GM18858 (cell line): ENCODE results near the gene NLRP9.

Experiments used
- ATAC-seq: cut with Tn5 transposase; IDR thresholded peaks from one replicate; pipeline ENCODE4 v1.9.1; 2021; ENCODE audit not compliant: unreplicated experiment

The NLRP9 gene

DNA sequence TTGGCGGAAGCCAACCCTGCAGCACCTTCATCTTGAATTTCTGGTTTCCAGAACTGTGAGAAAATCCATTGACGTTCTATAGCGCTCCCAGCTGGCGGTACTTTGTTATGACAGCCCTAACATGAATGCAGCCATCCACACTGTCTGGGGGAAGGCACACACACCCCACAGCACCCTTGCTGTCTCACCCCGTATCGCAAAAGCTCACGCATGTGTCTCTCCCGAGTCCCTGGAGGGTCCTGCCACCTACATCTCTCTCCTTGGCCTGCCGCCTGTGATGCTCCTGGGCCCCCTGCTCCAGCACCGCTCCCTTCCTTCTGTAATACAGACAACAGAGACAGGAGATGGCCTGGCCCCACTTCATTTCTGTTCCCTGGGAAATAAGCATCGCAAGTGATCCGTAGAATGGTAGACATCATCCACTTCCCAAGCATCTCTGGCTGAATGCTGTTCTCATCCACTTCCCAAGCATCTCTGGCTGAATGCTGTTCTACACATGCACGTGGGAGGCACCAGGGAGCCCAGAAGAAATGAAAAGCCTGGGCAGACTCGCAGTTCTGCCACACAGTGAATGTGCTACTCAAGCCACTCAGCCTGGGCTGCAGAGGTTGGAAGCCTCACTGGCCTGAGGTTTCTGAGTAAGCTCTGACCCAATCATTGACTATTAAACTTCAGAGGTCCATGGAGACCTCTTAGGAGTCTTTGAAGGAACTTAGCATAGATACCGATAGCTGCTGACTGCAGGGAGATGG is 33.5 kb downstream of the NLRP9 start:
- ATAC-seq: no peak

DNA sequence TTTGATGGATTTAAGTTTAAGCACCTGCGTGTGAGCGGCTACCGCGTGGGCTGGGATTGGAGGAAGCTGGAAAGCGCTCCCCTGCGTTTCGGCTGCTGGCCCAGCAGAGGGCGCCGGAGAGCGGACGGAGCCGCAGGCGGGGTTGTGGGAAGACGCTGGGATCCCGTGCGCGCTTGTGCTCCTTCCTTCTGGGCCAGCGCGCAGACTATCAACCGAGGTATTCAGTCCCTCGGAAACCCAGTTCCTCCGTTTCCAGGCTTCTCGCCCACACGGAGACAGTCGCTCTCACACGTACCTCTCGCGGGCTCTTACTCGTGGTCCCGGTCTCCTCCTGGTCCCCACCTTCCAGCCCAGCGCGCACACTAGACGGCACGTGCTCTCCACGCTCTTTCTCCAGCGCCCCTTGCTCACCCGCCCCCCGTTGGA is 34.4 kb downstream of the NLRP9 start:
- no peak for ATAC-seq

DNA sequence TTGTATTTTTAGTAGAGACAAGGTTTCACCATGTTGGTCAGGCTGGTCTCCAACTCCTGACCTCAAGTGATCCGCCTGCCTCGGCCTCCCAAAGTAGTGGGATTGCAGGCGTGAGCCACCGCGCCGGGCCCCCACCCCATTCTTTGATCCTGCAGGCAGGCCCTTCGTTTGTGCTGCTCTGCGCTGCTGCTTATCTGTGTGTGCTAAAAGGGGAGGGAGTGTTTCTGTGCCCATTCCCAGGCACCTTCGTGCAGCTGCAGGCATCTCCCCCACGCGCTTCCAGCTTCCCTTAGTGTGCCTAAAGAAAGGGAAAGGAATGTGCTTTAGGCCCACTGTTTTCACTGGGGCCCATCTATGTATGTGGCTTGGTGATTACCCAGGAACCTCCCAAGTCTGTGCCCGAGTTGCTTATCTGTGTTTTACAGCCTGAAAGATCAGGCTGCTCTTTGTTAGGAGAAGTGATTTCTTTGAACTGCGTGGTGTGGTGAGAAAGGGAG is 36.0 kb downstream of the NLRP9 start:
- no peak for ATAC-seq

DNA sequence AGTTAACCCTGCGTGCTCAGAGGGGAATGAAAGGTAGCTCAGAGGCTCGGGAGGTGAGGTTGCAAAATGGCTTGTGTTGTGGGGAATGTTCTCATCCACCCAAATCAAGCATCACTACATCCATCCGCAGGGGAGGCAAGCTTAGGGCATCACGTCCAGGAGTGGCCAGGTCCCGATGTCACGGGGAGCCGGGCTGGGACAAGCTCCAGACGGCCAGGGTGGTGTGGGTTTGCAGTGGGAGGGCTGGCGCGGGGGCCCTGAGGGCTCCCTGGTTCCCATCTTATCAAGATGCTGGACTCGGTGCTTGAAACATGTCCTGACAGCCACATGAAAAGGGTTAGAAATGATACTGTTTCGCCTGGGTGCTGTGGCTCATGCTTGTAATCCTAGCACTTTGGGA is 37.4 kb downstream of the NLRP9 start:
- ATAC-seq: no peak

DNA sequence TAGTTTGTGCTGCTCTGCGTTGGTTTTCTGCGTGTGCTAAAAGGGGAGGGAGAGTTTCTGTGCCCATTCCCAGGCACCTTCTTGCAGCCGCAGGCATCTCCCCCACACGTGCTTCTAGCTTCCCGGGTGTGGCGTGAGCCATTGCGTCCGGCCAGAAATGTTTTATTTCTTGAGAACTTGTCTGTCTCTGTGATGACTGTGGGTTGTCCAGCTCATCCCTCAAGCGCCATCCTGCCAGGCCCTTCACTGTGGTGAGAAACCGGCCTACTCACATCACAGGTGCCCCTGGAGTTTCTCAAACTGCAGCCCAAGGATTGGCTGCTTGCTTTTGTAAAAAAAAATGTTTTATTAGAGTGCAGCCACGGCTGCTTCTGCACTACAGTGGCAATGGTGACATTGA is 39.0 kb downstream of the NLRP9 start:
- ATAC-seq: no peak

DNA sequence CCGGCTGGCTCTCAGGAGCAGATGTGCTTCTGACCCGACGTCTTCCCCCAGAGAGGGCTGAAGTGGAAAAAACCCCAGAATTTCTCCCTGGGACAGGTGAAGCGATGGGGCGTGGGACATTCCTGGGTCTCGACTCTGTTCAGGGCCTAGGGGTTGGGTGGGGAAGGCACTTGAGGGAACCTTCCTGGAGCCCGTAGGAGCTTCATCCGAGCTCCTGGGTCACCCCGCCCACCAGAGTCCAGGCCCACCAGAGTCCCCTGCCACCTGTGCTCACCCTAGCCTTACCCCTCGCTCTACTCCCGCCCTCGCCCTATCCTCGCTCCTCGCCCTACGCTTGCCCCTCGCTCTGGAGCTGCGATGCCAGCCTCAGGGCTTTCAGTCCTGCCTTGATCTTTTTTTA is 39.9 kb downstream of the NLRP9 start:
- ATAC-seq: no peak

DNA sequence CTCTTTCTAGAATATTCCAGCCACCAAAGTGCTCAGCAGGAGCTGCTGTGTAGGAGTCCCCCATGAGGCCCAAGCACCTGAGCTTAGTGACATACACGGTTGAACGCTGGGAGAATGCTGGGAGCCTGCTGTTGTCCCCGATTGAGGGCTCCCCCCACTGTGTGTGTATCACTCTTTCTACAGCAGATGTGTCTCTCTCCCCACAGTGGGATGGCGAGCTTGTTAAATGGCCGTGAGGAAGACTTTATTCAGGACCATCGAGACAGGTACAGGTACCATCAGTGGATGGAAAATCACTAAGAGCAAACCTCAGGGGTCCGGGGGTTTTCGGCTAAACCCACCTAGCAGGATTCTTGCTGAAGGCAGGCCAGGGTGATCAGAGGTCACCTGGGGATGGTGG is 40.5 kb downstream of the NLRP9 start:
- ATAC-seq: no peak

DNA sequence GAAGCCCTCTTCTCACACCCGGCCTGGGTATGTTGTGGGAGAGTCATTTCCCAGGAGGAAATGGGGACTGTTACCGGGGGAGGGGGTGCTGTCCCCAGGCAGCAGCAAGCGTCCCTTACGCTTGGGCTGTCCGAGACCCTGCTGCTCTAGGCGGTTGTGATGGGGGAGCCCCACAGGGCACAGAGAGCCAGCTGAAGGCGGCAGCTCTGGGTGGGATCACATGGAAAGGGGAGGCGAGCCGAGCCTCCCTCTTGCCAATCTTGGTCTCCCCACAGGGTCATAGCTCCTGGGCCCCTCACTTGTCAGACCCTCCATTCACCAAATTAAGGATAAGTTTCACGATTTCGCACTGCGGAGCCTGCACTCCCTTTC is 41.1 kb downstream of the NLRP9 start:
- ATAC-seq: no peak

DNA sequence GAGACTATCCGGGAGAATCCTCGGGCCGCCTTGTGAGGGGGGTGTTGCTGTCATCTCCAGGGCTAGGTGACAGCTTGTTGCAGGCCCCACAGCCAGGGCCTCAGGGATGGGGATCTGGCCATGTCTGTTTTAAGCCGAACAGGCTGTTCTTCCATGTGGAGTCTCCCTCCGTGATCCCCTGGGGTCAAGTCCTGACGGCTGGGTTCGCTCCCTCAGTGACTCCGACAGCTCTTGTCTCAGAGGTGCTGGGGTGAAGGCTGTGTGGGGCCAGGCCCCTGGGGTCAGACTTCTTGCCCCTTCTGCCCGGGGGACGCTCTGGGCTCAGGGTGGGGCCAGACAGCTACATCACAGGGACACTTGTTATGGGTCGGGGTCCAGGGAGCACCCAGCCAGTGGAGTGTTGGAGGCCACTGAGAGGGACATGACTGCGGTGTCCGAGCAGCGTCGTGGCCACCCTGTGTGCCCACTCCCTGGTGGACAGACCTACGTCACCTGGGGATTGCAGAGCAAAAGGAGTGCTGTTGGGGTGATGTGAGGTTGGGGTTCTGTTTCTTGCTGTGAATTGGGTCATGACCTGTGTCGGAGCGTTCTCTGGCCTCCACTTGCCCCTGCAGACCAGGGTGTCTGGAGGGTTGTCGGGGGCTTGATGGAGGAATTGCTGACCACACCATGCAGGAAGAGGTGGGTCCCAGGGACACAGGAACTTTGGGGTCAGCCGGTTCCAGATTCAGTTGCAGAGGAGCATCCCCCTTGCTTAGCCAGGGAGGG is 41.7 kb downstream of the NLRP9 start:
- no peak for ATAC-seq

DNA sequence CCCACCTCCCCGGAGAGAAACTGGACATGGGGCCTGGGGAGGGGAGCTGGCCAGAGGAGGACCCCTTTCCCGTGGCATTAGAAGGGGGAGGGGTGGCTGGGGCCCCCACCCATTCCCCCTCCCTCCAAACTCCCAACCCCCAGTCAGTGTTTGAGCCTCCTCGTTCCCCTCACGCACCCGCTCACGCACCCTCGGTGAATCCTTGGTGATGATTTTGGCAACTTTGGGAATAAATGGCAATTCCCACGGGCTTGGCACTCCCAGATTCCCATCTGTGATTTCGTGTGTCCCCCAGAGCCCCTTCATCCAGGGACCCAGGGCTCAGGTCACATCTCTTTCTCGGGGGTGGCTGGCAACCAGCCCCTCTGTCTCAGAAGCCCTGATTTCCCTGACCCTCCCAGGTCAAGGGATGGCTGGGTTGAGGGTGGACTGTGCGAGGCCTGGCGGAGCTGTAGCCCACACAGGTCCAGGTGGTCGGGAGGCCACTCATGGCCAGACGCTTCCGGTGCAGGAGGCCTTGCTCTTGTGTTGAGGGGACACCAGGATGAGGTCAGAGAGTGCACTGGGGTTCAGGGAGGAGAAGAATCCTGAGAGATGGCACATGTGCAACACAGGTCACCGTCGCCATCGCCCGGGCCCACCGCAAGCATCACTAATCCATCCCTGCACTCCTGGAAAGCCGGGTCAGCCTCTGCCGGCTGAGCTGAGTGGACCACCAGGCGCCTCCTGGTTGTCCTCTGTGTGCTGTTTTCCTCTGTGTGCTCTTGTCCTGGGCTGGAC is 42.5 kb downstream of the NLRP9 start:
- no peak for ATAC-seq

DNA sequence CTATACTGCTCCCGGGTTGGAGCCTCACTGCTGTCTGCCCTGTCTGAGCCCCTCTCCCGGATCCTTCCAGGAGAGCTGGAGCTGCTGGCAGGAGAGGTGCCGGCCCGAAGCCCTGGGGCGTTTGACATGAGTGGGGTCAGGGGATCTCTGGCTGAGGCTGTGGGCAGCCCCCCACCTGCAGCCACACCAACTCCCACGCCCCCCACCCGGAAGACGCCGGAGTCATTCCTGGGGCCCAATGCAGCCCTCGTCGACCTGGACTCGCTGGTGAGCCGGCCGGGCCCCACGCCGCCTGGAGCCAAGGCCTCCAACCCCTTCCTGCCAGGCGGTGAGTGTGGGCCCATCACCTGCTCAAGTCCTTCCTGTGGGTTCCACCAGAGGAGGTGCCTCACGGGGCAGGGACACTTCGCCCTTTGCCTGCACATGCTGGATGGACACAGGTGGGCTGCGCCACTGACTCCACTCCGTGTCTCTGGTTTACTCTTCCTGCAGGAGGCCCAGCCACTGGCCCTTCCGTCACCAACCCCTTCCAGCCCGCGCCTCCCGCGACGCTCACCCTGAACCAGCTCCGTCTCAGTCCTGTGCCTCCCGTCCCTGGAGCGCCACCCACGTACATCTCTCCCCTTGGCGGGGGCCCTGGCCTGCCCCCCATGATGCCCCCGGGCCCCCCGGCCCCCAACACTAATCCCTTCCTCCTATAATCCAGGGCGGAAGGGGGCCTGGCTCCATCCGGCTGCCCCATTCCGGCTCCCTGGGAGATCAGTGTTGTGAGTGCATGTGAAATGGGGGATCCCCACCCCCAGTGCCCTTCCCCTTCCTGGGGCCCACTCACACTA is 43.3 kb downstream of the NLRP9 start:
- no peak for ATAC-seq

DNA sequence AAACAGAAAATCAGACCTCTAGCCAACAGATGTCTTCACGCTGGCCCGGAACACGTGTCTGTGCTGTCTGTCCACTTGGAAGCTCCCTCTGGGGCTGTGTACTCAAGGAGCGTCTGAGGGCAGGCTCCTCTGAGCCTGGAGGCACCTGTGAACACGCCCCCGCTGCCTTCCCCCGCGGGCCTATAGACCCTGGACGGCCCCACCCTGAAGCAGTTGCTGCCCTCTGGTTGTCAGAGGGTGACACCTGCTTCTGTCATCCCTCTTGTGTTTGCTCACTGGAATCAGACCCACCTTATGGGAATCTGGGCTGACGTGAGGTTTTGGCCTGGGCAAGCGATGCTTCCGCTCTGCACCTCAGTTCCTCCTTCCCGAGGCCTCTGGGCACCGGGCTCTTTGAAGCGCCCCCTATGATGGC is 44.0 kb downstream of the NLRP9 start:
- ATAC-seq: no peak

DNA sequence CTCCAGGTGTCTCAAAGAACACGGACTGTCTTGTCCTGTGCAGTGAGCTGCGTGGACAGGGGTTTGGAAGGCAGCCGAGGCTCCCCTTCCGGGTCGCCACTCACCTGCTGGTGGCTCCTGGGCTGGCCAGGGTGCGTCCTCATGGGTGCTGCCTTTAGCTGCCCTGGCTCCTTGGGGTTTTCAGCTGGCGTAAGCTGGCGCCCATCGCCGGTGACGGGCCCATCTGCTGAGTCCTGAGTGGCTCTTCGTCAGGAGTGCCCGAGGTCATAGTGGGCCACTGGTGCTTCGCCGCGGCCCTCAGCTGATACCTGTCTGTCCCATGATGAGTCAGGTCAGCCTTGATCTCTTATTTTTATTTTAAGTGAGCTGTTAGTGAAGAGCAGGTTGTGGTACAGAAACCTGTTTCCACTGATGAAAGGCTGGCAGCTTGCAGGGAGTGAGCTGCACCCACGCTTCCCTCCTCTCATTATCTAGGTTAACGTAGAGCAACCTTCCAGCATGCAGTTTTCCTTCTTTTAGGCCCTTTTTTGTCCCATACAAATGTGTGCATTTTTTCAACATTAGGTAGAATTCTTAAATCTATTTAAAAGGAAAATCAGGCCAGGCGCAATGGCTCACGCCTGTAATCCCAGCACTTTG is 44.7 kb downstream of the NLRP9 start:
- no peak for ATAC-seq

DNA sequence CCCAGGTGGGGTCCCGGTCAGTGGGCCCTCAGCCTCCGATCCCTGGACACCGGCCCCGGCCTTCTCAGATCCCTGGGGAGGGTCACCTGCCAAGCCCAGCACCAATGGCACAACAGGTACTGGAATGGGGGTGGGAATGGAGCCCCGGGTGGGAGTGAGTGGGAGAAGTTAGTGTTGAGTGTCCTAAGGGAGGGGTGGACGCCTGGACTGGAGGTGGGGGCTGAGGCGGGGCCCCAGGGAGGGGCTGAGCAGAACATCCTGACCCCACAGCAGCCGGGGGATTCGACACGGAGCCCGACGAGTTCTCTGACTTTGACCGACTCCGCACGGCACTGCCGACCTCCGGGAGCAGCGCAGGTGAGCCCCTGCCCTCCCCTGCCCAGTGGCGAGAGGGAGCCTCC is 45.5 kb downstream of the NLRP9 start:
- no peak for ATAC-seq

DNA sequence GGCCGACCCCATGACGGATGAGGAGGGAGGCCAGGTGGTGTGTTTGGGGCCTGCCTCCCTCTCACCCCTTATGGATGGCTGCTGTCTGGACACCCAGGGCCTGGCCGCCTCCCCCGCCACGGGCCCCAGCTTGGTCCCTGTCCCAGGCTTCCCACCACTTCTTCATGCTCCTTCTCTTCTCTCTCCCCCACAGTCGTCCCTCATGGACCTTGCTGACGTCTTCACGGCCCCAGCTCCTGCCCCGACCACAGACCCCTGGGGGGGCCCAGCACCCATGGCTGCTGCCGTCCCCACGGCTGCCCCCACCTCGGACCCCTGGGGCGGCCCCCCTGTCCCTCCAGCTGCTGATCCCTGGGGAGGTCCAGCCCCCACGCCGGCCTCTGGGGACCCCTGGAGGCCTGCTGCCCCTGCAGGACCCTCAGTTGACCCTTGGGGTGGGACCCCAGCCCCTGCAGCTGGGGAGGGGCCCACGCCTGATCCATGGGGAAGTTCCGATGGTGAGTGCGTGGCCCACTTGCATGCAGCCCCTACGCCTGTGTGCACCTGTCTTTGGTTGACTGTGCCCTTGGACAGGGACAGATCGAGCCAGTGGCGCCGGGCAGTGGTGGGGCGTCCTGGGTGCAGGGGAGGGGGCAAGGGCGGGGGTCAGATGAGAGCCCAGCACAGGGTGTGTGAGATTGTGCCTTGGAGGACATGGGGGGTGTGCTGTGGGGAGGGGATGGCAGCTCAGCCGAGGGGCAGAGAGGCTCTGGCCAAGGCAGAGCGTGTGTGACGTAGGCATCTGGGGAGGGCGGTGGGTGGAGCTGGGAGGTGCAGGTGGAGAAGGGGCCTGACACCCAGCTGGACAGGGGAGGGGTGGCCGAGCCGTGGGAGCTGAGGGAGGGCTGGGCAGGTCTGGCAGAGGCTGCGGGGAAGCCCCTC is 46.4 kb downstream of the NLRP9 start:
- ATAC-seq: no peak

DNA sequence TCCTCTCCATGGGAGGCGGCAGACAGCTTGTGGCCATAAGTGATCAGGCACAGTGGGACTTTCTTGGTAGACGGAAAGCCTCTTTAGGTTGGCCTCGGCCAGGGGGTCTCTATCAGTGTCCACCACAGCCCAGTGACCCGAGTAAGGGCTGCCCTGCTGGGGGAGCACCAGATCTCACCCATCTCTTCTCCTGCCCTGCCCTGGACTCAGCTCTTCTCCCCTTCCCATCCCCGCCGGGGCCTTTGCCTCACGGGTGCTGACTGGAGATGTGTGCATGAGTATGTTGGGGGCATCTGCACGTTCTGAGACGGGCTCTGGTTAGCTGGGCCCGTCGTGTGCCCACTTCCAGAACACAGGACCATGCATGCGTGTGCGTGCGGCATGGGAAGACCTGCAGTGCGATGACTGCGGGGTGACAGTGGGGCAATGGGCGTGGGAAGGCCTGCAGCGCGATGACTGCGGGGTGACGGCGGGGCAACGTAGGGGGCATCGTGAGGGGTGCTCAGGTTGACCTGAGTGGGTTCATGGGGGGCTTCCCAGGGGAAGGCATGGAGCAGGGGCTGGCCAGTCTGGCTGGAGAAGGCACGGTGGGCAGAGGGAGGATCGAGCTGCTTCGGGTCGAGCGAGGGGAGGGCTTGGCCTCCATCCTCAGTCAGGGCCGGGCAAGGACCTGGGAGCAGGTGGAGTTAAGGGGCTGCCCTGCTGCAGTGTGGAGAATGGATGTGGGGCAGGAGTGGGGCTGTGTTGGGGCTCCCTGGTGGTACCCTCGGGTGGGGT is 47.2 kb downstream of the NLRP9 start:
- ATAC-seq: no peak

DNA sequence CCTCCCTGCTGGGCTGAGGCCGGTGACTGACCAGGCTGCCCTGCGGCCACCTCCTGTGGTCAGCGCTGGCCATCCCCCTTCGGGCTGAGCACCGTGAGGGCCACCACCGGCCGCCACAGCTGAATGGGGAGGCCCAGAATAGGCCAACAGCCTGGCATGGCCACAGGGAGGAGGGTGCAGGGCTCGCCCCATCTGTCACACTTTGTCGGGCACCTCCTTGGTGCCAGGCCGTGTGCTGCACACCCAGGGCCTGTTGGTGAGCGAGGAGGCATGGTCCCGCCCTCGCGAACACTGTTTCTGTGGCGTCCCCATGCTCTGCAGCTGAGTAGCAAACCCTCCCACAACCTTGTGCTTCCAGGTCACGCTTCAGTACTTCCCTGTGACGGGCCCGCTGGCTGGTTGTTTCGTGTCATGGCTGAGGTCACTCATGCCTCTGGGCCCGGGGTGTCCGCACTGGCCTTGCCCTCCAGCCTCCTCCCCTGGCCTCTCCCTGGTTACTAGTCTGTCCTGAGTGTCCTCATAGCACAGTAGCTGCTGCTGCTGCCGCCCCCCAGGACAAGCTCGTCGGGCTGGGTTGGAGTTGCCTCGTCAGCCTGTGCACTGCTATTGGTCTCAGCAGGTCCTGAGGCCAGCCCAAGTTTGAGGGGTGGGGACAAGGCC is 48.0 kb downstream of the NLRP9 start:
- ATAC-seq: no peak
